GM19395 (cell line): ENCODE data around the gene SAA1.

Source experiments
- ATAC-seq: cut with Tn5 transposase; IDR thresholded peaks from one replicate; pipeline ENCODE4 v1.9.1; 2021; ENCODE audit warnings: mild to moderate bottlenecking, moderate library complexity; ENCODE audit not compliant: unreplicated experiment

SAA1 gene

GRCh38 chr11:18307461-18308139, 41.5 kb downstream of the SAA1 start:
- ATAC-seq = no peak

DNA sequence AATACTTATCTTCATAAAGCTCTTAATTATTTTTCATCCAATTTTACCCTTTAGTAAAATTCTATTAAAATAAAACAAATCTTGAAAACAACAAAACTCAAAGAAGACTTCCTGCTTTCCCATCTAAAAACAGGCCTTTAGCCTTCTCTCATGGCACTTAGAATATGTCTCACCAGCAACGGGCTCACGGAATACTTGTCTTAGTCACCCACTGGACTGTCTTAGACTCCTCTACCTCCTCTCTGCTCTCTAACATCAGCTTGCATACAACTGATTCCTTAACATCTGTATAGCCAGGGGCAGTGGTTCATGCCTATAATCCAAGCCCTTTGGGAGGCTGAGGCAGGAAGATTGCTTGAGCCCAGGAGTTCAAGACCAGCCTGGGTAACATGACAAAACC, 42.2 kb downstream of the SAA1 start:
- no peak for ATAC-seq

GRCh38 chr11:18309691-18310090, 43.6 kb downstream of the SAA1 start:
- no peak for ATAC-seq

DNA sequence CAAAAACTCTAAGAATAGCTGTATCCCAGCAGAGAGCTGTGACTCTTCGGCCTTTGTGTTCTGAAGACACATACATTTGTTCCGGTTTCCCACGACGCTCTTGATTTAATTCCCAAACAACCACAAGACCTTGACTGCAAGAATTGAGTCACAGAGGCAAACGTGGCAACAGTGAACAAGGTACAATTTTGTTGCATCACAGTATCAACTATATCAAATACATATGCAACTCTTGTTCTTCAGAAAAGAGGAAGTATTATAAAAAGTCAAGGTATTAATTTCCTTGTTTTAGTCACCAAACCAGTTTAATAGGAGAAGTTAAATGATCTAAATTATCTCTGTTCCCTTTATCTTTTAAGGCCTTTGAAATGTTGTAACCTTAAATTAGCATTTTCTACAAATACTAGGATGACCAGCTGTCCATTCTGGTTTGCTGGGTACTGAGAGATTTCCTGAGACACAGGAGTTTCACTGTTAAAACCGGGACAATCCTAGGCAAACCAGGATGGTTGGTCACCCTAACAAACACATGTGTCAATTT, 44.8 kb downstream of the SAA1 start:
- ATAC-seq = peak; percentile 66

DNA sequence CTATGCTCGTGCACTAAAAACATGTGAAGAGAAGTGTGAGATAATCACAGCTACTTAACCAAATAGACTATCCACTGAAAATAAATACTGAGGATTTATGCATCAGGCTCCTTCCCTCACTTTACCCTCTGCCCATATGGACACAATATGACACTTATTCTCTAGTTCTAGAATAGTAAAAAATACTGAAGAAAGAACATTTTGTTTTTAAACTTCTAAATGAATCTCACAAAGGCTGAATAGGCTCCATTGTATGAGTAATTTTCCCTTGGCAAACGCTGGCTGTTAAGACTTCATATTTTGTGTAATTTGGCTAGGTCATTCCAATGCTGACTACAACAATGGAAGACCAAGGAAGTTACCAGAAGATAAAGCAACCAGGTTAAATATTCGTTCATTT, 45.9 kb downstream of the SAA1 start:
- ATAC-seq = no peak

DNA sequence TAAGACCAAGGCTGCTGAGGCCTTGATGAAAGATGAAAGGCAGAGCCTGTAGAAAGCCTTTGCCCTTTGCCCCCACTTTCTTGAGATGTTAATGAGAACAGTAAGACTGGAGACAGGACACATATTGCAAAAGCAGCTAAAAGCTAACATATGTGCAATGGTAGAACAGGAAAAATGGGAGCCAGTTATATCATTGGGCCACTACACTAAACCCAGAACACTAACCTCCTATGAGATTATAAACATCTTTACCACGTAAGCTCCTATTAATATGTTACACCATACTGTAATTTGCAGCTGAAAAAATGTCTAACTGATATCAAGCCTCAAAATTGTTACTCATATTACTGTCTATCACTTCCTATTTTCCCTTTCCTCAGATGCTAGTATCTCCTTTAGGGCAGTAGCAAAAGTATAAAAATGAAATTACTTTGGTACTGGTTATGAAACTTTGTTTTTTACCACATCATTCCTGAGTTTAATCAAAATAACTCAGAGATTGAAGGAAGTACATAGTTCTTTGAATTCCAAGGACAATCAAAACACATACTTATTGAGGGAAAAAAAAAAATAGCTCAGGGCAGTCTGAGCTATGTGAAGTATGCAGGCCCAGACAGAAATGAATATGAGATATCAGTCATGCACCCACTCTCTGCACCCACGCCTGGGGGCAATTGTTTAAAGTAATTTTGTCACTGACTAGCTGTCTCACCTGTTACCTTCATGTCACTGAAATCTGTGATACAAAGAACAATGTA, 46.8 kb downstream of the SAA1 start:
- ATAC-seq = no peak

DNA sequence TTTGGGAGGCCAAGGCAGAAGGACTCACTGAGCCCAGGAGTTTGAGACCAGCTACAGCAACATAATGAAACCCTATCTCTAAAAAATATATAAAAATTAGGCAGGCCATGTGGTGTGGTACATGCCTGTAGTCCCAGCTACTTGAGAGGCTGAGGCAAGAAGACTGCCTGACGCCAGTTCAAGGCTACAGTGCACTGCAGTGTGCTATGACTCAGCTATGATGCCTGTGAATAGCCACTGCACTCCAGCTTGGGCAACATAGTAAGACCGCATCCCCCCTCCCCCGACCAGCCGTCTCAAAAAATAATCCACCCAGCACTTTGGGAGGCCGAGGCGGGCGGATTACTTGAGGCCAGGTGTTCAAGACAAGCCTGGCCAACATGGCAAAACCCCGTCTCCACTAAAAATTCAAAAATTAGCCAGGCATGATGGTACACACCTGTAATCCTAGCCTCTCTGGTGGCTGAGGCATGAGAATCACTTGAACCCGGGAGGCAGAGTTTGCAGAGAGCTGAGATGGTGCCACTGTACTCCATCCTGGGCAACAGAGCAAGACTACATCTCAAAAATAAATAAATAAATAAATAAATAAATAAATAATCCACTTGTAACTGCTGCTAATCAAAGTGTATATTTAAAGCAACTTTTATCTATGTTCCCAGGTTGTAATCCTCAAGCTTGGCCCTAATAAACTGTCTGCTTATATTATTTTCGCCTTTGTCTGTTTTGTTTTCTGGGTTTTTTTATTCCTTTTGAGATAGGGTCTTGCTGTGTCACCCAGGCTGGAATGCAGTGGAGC, 48.1 kb downstream of the SAA1 start:
- no peak for ATAC-seq

- no peak for ATAC-seq
Measured at GRCh38 chr11:18314784-18315523, 48.9 kb downstream of the SAA1 start.

GRCh38 chr11:18315893-18316292, 49.8 kb downstream of the SAA1 start:
- ATAC-seq = no peak

- ATAC-seq = no peak
Measured at GRCh38 chr11:18317551-18317950, 51.5 kb downstream of the SAA1 start.
